ENCODE data around the gene KCNA4. TPM values are rescaled to one million over a fixed set of nuclear protein-coding genes. Genes with fewer than 3 reads are reported as not detected.
A peak's percentile ranks its signal among the peaks of the same experiment; 100 is the strongest.
"Not testable (repeated sequence)": the region's sequence is repeated elsewhere in the genome, so short reads cannot be mapped to it uniquely, and the experiment has no call there.

The KCNA4 gene
- total and polyA plus RNA-seq, 2 experiments from 2014 or later: 0.43 TPM; not detected in 1

DNA sequence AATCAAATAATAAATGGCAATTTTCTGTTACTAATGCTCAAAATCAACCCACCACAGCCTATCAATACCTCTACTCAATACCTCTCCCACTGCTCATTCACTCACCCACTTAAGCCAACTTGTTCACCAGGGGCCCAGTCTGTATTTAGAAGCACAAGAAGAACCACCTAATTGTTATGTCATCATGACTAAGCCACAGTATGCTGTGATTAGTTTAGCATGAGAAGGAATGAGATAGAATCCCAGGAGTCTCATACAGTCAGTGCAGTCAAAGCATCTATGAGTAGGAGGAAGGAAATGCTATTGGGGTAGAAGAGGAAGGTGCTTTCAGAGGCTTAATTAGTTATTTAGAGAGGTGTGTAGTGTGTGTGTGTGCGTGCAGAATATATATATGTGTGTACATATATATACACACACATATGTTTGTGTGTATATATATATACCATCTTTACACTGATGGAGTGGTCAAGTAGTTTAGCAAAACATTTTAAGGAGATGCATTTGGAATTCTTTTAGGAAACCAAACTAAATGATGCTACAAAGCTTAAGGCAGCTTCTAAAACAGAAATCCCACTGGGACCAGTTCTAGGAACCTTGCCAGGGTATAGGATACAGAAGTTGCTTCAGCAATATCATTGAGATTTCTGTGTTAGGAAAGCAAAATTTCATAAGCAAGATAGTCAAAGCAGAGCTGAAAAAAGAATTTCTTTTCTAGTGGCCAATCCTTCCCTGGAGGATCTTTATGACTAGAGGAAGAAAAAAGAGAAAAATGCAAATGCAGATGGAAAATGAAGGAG, 27.5 kb downstream of the KCNA4 start:
- no peak overlapping the region for H3K4me3 ChIP-seq
- no peak overlapping the region for H3K27ac ChIP-seq

DNA sequence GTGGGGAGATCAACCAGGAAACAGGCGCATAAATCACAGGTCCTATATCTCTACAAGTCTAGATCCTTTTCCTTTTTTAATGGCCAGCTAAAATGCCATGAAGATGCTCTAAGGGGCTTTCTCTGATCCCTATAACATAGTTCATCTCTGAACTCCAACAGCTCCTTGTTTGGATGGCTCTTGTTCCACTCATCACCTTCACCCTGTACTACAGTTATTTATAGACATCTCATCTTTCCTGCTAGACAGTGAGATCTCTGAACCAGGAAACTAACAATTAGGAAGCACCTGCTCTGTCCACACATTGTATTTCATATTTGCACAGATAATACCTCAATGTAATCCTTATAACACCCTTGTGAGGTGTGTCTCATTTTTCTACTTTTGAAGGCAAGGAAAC, 31.6 kb downstream of the KCNA4 start:
- DNase-seq: no peak
- Histone ChIP-seq H3K79me2 (ENCODE audit: insufficient read depth) (no peaks in the 10 kb centered on the region), H3F3A (ENCODE audit: insufficient read depth) (no peaks in the 10 kb centered on the region), H3K36me3 (ENCODE audit: low read depth) (no peaks in the 10 kb centered on the region), H3K9me3 (ENCODE audit: low read depth) (no peaks in the 10 kb centered on the region), H3K4me1 (ENCODE audit: insufficient read depth) (no peaks in the 10 kb centered on the region), H3K9me2 (ENCODE audit: insufficient read depth) (no peaks in the 10 kb centered on the region), H2AFZ (no peak overlapping the region), H3K4me3 (no peak overlapping the region), H4K20me1 (ENCODE audit: insufficient read depth) (no peaks in the 10 kb centered on the region), H3K27ac (no peak overlapping the region), H3K4me2 (ENCODE audit: unreplicated experiment) (no peak overlapping the region), H3K9ac (no peak overlapping the region), H3K27me3 (replicated peaks; ENCODE audit: insufficient read depth) (no peaks in the 10 kb centered on the region)
- TF ChIP-seq EZH2phosphoT487 (IDR thresholded peaks at IDR 0.05; ENCODE audit: insufficient read depth, low read depth) (no peak), EZH2 (IDR thresholded peaks at IDR 0.05; ENCODE audit: insufficient read depth, poor library complexity, severe bottlenecking) (no peak)
- in situ Hi-C loops (cut with MboI): no loop called here
- 17 to 29% methylated on average over 1 of the region's 1 CpG for WGBS, 2 experiments (ENCODE audit: low coverage in 1 of 2, low lambda C conversion rate in 2 of 2, missing lambda C conversion rate in 2 of 2)

More for the DNA sequence above, 27.5 kb downstream of the KCNA4 start:
- no peaks in the 10 kb centered on the region for H3K79me2 ChIP-seq (ENCODE audit: insufficient read depth)
- no peaks in the 10 kb centered on the region for H3F3A ChIP-seq (ENCODE audit: insufficient read depth)
- no peaks in the 10 kb centered on the region for H3K4me1 ChIP-seq (ENCODE audit: insufficient read depth)
- peak; percentile 32 for DNase-seq
- no peak overlapping the region for H3K4me2 ChIP-seq (ENCODE audit: unreplicated experiment)
- 24 to 44% methylated on average over 1 of the region's 1 CpG for WGBS, 2 experiments (ENCODE audit: low coverage in 1 of 2, low lambda C conversion rate in 2 of 2, missing lambda C conversion rate in 2 of 2)
- no peaks in the 10 kb centered on the region for H3K36me3 ChIP-seq (ENCODE audit: low read depth)
- no peak overlapping the region for H3K9ac ChIP-seq
- H2AFZ ChIP-seq: no peak overlapping the region
- H4K20me1 ChIP-seq (ENCODE audit: insufficient read depth): no peaks in the 10 kb centered on the region
- H3K9me2 ChIP-seq (ENCODE audit: insufficient read depth): no peaks in the 10 kb centered on the region
- no peaks in the 10 kb centered on the region for H3K27me3 ChIP-seq (replicated peaks; ENCODE audit: insufficient read depth)
- H3K9me3 ChIP-seq (ENCODE audit: low read depth): no peaks in the 10 kb centered on the region
- TF ChIP-seq EZH2 (IDR thresholded peaks at IDR 0.05; ENCODE audit: insufficient read depth, poor library complexity, severe bottlenecking): no peak
- TF ChIP-seq EZH2phosphoT487 (IDR thresholded peaks at IDR 0.05; ENCODE audit: insufficient read depth, low read depth): no peak
- in situ Hi-C loops (cut with MboI): no loop called here

GRCh38 chr11:29984544-29984943, 32.3 kb downstream of the KCNA4 start:
- H3K79me2 ChIP-seq (ENCODE audit: insufficient read depth): no peaks in the 10 kb centered on the region
- 53 to 58% methylated on average over 4 of the region's 4 CpGs for WGBS, 2 experiments (ENCODE audit: low coverage in 1 of 2, low lambda C conversion rate in 2 of 2, missing lambda C conversion rate in 2 of 2)
- no peak overlapping the region for H3K4me3 ChIP-seq
- DNase-seq: no peak
- H3K9me3 ChIP-seq (ENCODE audit: low read depth): no peaks in the 10 kb centered on the region
- H2AFZ ChIP-seq: no peak overlapping the region
- H3K36me3 ChIP-seq (ENCODE audit: low read depth): no peaks in the 10 kb centered on the region
- H3K9ac ChIP-seq: no peak overlapping the region
- H4K20me1 ChIP-seq (ENCODE audit: insufficient read depth): no peaks in the 10 kb centered on the region
- no peaks in the 10 kb centered on the region for H3F3A ChIP-seq (ENCODE audit: insufficient read depth)
- in situ Hi-C loops (cut with MboI): no loop called here
- H3K4me2 ChIP-seq (ENCODE audit: unreplicated experiment): no peak overlapping the region
- no peak for TF ChIP-seq EZH2phosphoT487 (IDR thresholded peaks at IDR 0.05; ENCODE audit: insufficient read depth, low read depth)
- no peaks in the 10 kb centered on the region for H3K9me2 ChIP-seq (ENCODE audit: insufficient read depth)
- H3K27ac ChIP-seq: no peak overlapping the region
- H3K27me3 ChIP-seq (replicated peaks; ENCODE audit: insufficient read depth): no peaks in the 10 kb centered on the region
- H3K4me1 ChIP-seq (ENCODE audit: insufficient read depth): no peaks in the 10 kb centered on the region

DNA sequence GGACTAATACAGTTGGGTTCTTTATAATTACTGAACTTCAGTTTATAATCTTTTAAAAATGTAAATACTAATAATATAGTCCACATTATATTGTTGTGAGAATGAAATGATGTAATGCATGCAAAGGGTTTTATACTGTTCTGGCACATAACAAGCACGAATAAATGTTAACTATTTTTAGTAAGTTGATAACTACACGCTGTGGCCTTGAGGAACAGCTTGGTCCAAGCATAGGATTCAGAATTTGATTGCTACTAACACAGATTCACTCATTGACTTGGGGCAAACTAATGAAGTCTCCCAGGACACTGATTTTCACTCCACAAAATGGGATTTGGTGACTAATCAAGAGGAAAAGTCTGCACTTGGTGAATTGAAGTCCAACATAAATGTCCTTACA, 38.3 kb downstream of the KCNA4 start:
- H3K27me3 ChIP-seq (replicated peaks; ENCODE audit: insufficient read depth): no peaks in the 10 kb centered on the region
- H3K4me2 ChIP-seq (ENCODE audit: unreplicated experiment): no peak overlapping the region
- WGBS, 2 experiments (ENCODE audit: low coverage in 1 of 2, low lambda C conversion rate in 2 of 2, missing lambda C conversion rate in 2 of 2): 8 to 14% methylated on average over 2 of the region's 2 CpGs
- no peaks in the 10 kb centered on the region for H4K20me1 ChIP-seq (ENCODE audit: insufficient read depth)
- in situ Hi-C loops (cut with MboI): no loop called here
- H3K4me3 ChIP-seq: no peak overlapping the region
- H3F3A ChIP-seq (ENCODE audit: insufficient read depth): no peaks in the 10 kb centered on the region
- no peaks in the 10 kb centered on the region for H3K36me3 ChIP-seq (ENCODE audit: low read depth)
- H2AFZ ChIP-seq: no peak overlapping the region
- no peak overlapping the region for H3K27ac ChIP-seq
- no peaks in the 10 kb centered on the region for H3K9me3 ChIP-seq (ENCODE audit: low read depth)
- DNase-seq: no peak
- H3K4me1 ChIP-seq (ENCODE audit: insufficient read depth): no peaks in the 10 kb centered on the region
- TF ChIP-seq EZH2phosphoT487 (IDR thresholded peaks at IDR 0.05; ENCODE audit: insufficient read depth, low read depth) (no peak), EZH2 (IDR thresholded peaks at IDR 0.05; ENCODE audit: insufficient read depth, poor library complexity, severe bottlenecking) (no peak)
- no peak overlapping the region for H3K9ac ChIP-seq
- no peaks in the 10 kb centered on the region for H3K9me2 ChIP-seq (ENCODE audit: insufficient read depth)
- no peaks in the 10 kb centered on the region for H3K79me2 ChIP-seq (ENCODE audit: insufficient read depth)

GRCh38 chr11:29975580-29975979, 41.2 kb downstream of the KCNA4 start:
- H3K36me3 ChIP-seq (ENCODE audit: low read depth); H3K9me2 ChIP-seq (ENCODE audit: insufficient read depth); H3K4me1 ChIP-seq (ENCODE audit: insufficient read depth); H4K20me1 ChIP-seq (ENCODE audit: insufficient read depth); H3K27ac ChIP-seq; in situ Hi-C loops (cut with MboI); H3K9ac ChIP-seq; H3K4me3 ChIP-seq; H3K4me2 ChIP-seq (ENCODE audit: unreplicated experiment); DNase-seq; H3K9me3 ChIP-seq (ENCODE audit: low read depth); H3K27me3 ChIP-seq (replicated peaks; ENCODE audit: insufficient read depth); H3F3A ChIP-seq (ENCODE audit: insufficient read depth); H3K79me2 ChIP-seq (ENCODE audit: insufficient read depth); H2AFZ ChIP-seq: not testable (repeated sequence)
- 47 to 53% methylated on average over 10 of the region's 10 CpGs for WGBS, 2 experiments (ENCODE audit: low coverage in 1 of 2, low lambda C conversion rate in 2 of 2, missing lambda C conversion rate in 2 of 2)

All from GM23248 (cell line).